Measurements from ENCODE around the gene CMIP. TPM values are rescaled to one million over a fixed set of nuclear protein-coding genes. Genes with fewer than 3 reads are reported as not detected.

CMIP gene
- total RNA-seq, 4 donors from 2014 or later, result 63.9 to 89.9 (median 70.0) TPM

GRCh38 chr16:81758376-81758775, 313.8 kb downstream of the CMIP start:
- no peak for DNase-seq (ENCODE audit: low spot score in 2 of 2)
- H3K4me1 ChIP-seq, result no peaks in the 10 kb centered on the region
- H3K27ac ChIP-seq, result no peak overlapping the region
- H3K27me3 ChIP-seq, result no peaks in the 10 kb centered on the region
- H3K36me3 ChIP-seq, result no peaks in the 10 kb centered on the region
- no peaks in the 10 kb centered on the region for H3K9me3 ChIP-seq
- 24% methylated on average over 2 of the region's 2 CpGs for WGBS
- no peak overlapping the region for H3K4me3 ChIP-seq
- TF ChIP-seq POLR2AphosphoS5 (IDR thresholded peaks at IDR 0.05) (no peak), CTCF (IDR thresholded peaks at IDR 0.05) (no peak), POLR2A (IDR thresholded peaks at IDR 0.05) (no peak), EP300 (IDR thresholded peaks at IDR 0.05) (no peak)

Other genes starting within 250 kb of the CMIP start
- under 1 TPM in 1 of 4 donors, not detected in 3; 0.26 TPM for gene BCO1, start 206.1 kb upstream of the CMIP start, total RNA-seq
- 100 to 1,000 TPM in 3 of 4 donors, 10 to 100 TPM in 1; 74.3 to 168 (median 130) TPM for gene GAN, start 129.8 kb upstream of the CMIP start, total RNA-seq